B cell (primary cell): ENCODE results near the gene SPG7. TPM values are rescaled to one million over a fixed set of nuclear protein-coding genes. Genes with fewer than 3 reads are reported as not detected.

ENCODE experiments used
- ATAC-seq: fragments of 200-7000 bp; cut with Tn5 transposase; one replicate; pipeline ENCODE4 v1.10.0; 2021; ENCODE audit warnings: low read depth, mild to moderate bottlenecking, moderate number of reproducible peaks, moderate library complexity
- CTCF ChIA-PET: fragments of 350-600 bp; sonication (Branson Sonifier 250); formaldehyde crosslinking; loops from one replicate; lab custom pipeline; 2021; ENCODE audit warnings: antibody characterized with exemption, inconsistent platforms; lab: Charles Lee
- POLR2A ChIA-PET: fragments of 350-600 bp; sonication (Branson Sonifier 250); formaldehyde crosslinking; loops from one replicate; lab custom pipeline; 2021; ENCODE audit warnings: antibody characterized with exemption; lab: Charles Lee
- DNase-seq: peaks from one replicate; pipeline ENCODE4 v3.0.0; 2013
- H2AFZ ChIP-seq: 2 replicates; pipeline ENCODE4 v1.6.1; 2012; ENCODE audit warnings: mild to moderate bottlenecking, low read depth, low read length; ENCODE audit not compliant: insufficient read depth, poor library complexity, severe bottlenecking
- H3K27ac ChIP-seq, 2 donors: 1 replicate in 1 of 2; 2 replicates in 1 of 2; pipeline ENCODE4 v1.5.1; 2012 to 2013; ENCODE audit warnings: low read length in 2 of 2, mild to moderate bottlenecking in 2 of 2, moderate library complexity in 1 of 2
- H3K27me3 ChIP-seq, 4 experiments: fragments of 200-600 bp in 1 of 4; sonication (generic) in 1 of 4; replicated peaks in 1 of 4; 1 replicate in 2 of 4; 2 replicates in 2 of 4; pipeline versions ENCODE4 v1.6.1 to v1.7.0; 2013 to 2016; ENCODE audit warnings: low read length in 3 of 4, mild to moderate bottlenecking in 2 of 4, mixed read lengths in 1 of 4, moderate library complexity in 1 of 4; ENCODE audit not compliant: insufficient read depth in 4 of 4, control insufficient read depth in 3 of 4; ENCODE audit errors: control extremely low read depth in 1 of 4
- H3K36me3 ChIP-seq, 2 experiments: replicated peaks in 1 of 2; 1 replicate in 1 of 2; 2 replicates in 1 of 2; pipeline versions ENCODE4 v1.6.1 to v1.7.1; 2013; ENCODE audit warnings: low read length in 1 of 2; ENCODE audit not compliant: insufficient read depth in 2 of 2, control insufficient read depth in 1 of 2; ENCODE audit errors: control extremely low read depth in 1 of 2, extremely low read depth in 1 of 2
- H3K4me1 ChIP-seq, 2 donors: fragments of 200-600 bp in 1 of 2; sonication (generic) in 1 of 2; 1 replicate in 1 of 2; 2 replicates in 1 of 2; pipeline versions ENCODE4 v1.5.1 to v1.6.1; 2013 to 2017; ENCODE audit warnings: low read length in 2 of 2; ENCODE audit not compliant: control insufficient read depth in 2 of 2, insufficient read depth in 2 of 2
- H3K4me2 ChIP-seq: replicated peaks from 2 replicates; pipeline ENCODE3; 2012; ENCODE audit warnings: mild to moderate bottlenecking, low read depth, low read length; ENCODE audit not compliant: poor library complexity, severe bottlenecking
- H3K4me3 ChIP-seq, 5 experiments: fragments of 200-600 bp in 1 of 5; sonication (generic) in 1 of 5; 1 replicate in 3 of 5; 2 replicates in 2 of 5; pipeline versions ENCODE4 v1.5.1 to v1.7.0; 2011 to 2016; ENCODE audit warnings: low read length in 4 of 5, mild to moderate bottlenecking in 4 of 5, low read depth in 2 of 5, control low read depth in 1 of 5, moderate library complexity in 1 of 5; ENCODE audit not compliant: insufficient read depth in 1 of 5; ENCODE audit errors: control extremely low read depth in 1 of 5, extremely low read depth in 1 of 5
- H3K79me2 ChIP-seq: fragments of 200-600 bp; sonication (generic); one replicate; pipeline ENCODE4 v1.6.0; 2016; ENCODE audit warnings: low read length; ENCODE audit not compliant: control insufficient read depth, insufficient read depth
- H3K9ac ChIP-seq: fragments of 200-600 bp; sonication (generic); 2 replicates; pipeline ENCODE4 v1.6.1; 2017; ENCODE audit warnings: mild to moderate bottlenecking, low read length, moderate library complexity
- H3K9me3 ChIP-seq, 3 donors: one replicate each; pipeline versions ENCODE4 v1.6.1 to v1.7.1; 2013; ENCODE audit warnings: low read length in 2 of 3; ENCODE audit not compliant: control insufficient read depth in 2 of 3, insufficient read depth in 1 of 3; ENCODE audit errors: control extremely low read depth in 1 of 3
- H4K20me1 ChIP-seq: 2 replicates; pipeline ENCODE4 v1.6.0; 2012; ENCODE audit warnings: mild to moderate bottlenecking, low read length; ENCODE audit not compliant: insufficient read depth, control insufficient read depth, poor library complexity, severe bottlenecking
- H3K27ac Mint-ChIP-seq: one replicate; pipeline ENCODE4 v1.8.0; 2021; ENCODE audit warnings: mixed read lengths
- H3K27me3 Mint-ChIP-seq: one replicate; pipeline ENCODE4 v1.8.0; 2021; ENCODE audit warnings: mixed read lengths
- H3K4me1 Mint-ChIP-seq: one replicate; pipeline ENCODE4 v1.8.0; 2021; ENCODE audit warnings: mixed read lengths
- H3K4me3 Mint-ChIP-seq: one replicate; pipeline ENCODE4 v1.8.0; 2021; ENCODE audit warnings: mixed read lengths
- H3K9me3 Mint-ChIP-seq: one replicate; pipeline ENCODE4 v1.8.0; 2022; ENCODE audit warnings: mixed read lengths; ENCODE audit not compliant: insufficient read depth
- CTCF ChIP-seq: fragments of 200-600 bp; IDR thresholded peaks from one replicate; pipeline ENCODE4 v1.8.0; 2022; ENCODE audit warnings: antibody characterized with exemption, mild to moderate bottlenecking
- EZH2 ChIP-seq: IDR thresholded peaks from 2 replicates; pipeline ENCODE4 v1.6.1; 2012; ENCODE audit warnings: borderline replicate concordance, low read depth, mild to moderate bottlenecking, moderate library complexity, low read length; ENCODE audit not compliant: insufficient read depth, poor library complexity, severe bottlenecking
- WGBS: methylation state at CpG from one replicate; pipeline ENCODE4 v1.1.5; 2013; ENCODE audit warnings: missing lambda C conversion rate; ENCODE audit not compliant: insufficient coverage; 5-methylcytosine and 5-hydroxymethylcytosine counted together
- intact Hi-C: fragments of 100-400 bp; cut with micrococcal nuclease; formaldehyde crosslinking; loops from one replicate; pipeline ENCODE4 v1.10.0; 2022
- polyA plus RNA-seq: library from polyadenylated mRNA; depleted of rRNA; stranded (reverse); fragments of >200 nt; gene quantifications from 2 replicates; pipeline ENCODE4 v1.2.3, GENCODE V29; 2012
- total RNA-seq, 2 donors: library from RNA; stranded (reverse); fragments of 120-200 nt in 1 of 2; gene quantifications; 1 replicate in 1 of 2; 2 replicates in 1 of 2; pipeline versions ENCODE4 v1.2.3 to v1.2.4, GENCODE V29; 2013 to 2022

Gene SPG7
- total and polyA plus RNA-seq, 2 donors (not counting 1 experiment from before 2014, with no cell fraction given): 146 to 157 TPM

- H3K36me3 ChIP-seq: peaks cover 0 to 9% of the 10 kb centered on the region in 2 experiments
- H3K4me1 ChIP-seq: peaks cover 25 to 31% of the 10 kb centered on the region in 2 donors
- Mint-ChIP-seq H3K4me1 (peaks cover 43% of the 10 kb centered on the region), H3K4me3 (peak overlapping the region; percentile 88), H3K9me3 (no peaks in the 10 kb centered on the region), H3K27me3 (no peaks in the 10 kb centered on the region), H3K27ac (no peak overlapping the region)
- TF ChIP-seq CTCF (no peak), EZH2 (no peak)
- peak overlapping the region in 1 of 2 donors; percentile 59 for H3K27ac ChIP-seq
- 94% methylated on average over 16 of the region's 24 CpGs for WGBS
- H3K9me3 ChIP-seq: no peaks in the 10 kb centered on the region
- H3K79me2 ChIP-seq: peaks cover 60% of the 10 kb centered on the region
- H3K9ac ChIP-seq: peak overlapping the region; percentile 74
- ATAC-seq (no peak), DNase-seq (no peak)
- ChIA-PET POLR2A (no interaction called here), CTCF (interaction anchor here (1.2 kb wide), 1 partner anchor 17 kb away, joined by 4 read pairs; the partner anchor contains the start of gene SPG7)
- intact Hi-C loops: loop anchor here (2.0 kb wide), 3 partner anchors 15 to 377 kb away; no protein-coding TSS in a partner anchor
- H2AFZ ChIP-seq: no peak overlapping the region
- no peak overlapping the region for H3K4me3 ChIP-seq
- peaks cover 49% of the 10 kb centered on the region for H4K20me1 ChIP-seq
- H3K27me3 ChIP-seq: no peaks in the 10 kb centered on the region
- peak overlapping the region; percentile 86 for H3K4me2 ChIP-seq
Measured at GRCh38 chr16:89491974-89492687, 16.1 kb upstream of the SPG7 start.

- no peaks in the 10 kb centered on the region for H3K27me3 ChIP-seq
- no peak overlapping the region for H2AFZ ChIP-seq
- no peak for ATAC-seq
- no peak overlapping the region for H3K4me3 Mint-ChIP-seq
- H3K4me1 ChIP-seq: peaks cover 14 to 17% of the 10 kb centered on the region in 2 donors
- no peaks in the 10 kb centered on the region for H3K9me3 Mint-ChIP-seq
- no peaks in the 10 kb centered on the region for H3K9me3 ChIP-seq
- H3K27ac Mint-ChIP-seq: no peak overlapping the region
- peaks cover 0 to 10% of the 10 kb centered on the region in 2 experiments for H3K36me3 ChIP-seq
- TF ChIP-seq EZH2 (no peak), CTCF (no peak)
- WGBS: 95% methylated on average over 2 of the region's 5 CpGs
- no peak overlapping the region for H3K4me2 ChIP-seq
- POLR2A ChIA-PET: interaction anchor here (1.4 kb wide), 1 partner anchor 10 kb away, joined by 11 read pairs; no protein-coding TSS in a partner anchor
- no peak overlapping the region for H3K4me3 ChIP-seq
- no peak overlapping the region for H3K9ac ChIP-seq
- H3K27me3 Mint-ChIP-seq: no peaks in the 10 kb centered on the region
- CTCF ChIA-PET: no interaction called here
- peaks cover 29% of the 10 kb centered on the region for H3K4me1 Mint-ChIP-seq
- H3K79me2 ChIP-seq: peaks cover 48% of the 10 kb centered on the region
- H3K27ac ChIP-seq: no peak overlapping the region
- H4K20me1 ChIP-seq: peaks cover 39% of the 10 kb centered on the region
- DNase-seq: no peak
- intact Hi-C loops: no loop called here
Measured at GRCh38 chr16:89493776-89494175, 14.4 kb upstream of the SPG7 start.
